Caki2 (cell line): Measurements from ENCODE around the gene SNX8. TPM values are rescaled to one million over a fixed set of nuclear protein-coding genes. Genes with fewer than 3 reads are reported as not detected.
A peak's percentile ranks its signal among the peaks of the same experiment; 100 is the strongest.

Source experiments
- DNase-seq: peaks from one replicate; pipeline ENCODE4 v3.0.0-alpha.2; 2015; ENCODE audit warnings: low read depth
- in situ Hi-C: cut with HindIII; loops from 2 replicates; pipeline ENCODE4 v1.10.0; 2016; ENCODE audit warnings: low sequenced_read_pairs, low pct_unique_long_range_greater_than_20kb, mixed read lengths
- total RNA-seq: library from RNA; depleted of rRNA; stranded (reverse); fragments of >200 nt; shearing (Covaris generic); gene quantifications from 2 replicates; pipeline ENCODE4 v1.2.3, GENCODE V29; 2014; ENCODE audit warnings: low replicate concordance

SNX8 gene
- total RNA-seq, 1 experiment from 2014 or later = 98.9 TPM

- DNase-seq = no peak
- in situ Hi-C loops = no loop called here
Measured at GRCh38 chr7:2219136-2219535, 95.1 kb downstream of the SNX8 start.

- in situ Hi-C loops = no loop called here
- DNase-seq = no peak
Measured at GRCh38 chr7:2218444-2218785, 95.8 kb downstream of the SNX8 start.

DNA sequence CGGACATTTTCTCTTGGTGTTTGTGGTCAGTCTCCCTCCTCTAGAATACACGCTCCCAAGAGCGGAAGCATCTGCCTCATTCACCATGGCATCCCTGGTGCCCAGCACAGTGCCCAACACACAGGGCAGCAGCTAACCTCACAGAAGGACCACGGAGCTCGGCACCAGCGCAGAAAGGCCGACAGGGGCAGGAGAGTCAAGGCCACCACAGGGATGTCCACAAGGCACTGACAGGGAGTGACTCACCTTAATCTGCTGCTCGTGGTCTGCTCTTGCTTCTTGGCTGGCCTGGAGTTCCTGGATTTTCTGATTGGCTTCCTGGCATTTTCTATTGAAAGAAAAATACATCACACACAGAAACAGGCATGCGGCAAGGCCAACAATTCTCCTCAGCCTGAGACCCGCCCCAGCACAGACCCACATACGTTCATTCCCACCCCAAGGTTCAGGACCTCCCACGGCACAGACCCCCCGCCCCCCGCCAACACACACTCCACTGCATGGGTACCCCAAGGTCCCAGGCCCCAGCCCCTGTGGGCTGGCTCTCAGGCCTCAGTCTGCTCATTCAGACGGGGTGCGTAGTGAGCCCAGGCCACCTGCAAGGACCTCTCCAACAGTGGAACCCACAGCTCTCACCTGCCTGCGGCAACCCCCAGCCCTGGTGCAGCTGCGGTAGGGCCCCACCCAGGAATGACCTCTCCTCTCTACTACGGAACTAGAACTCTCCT, 96.4 kb downstream of the SNX8 start:
- in situ Hi-C loops = no loop called here
- no peak for DNase-seq

GRCh38 chr7:2217206-2217605, 97.0 kb downstream of the SNX8 start:
- in situ Hi-C loops = no loop called here
- DNase-seq = no peak

DNA sequence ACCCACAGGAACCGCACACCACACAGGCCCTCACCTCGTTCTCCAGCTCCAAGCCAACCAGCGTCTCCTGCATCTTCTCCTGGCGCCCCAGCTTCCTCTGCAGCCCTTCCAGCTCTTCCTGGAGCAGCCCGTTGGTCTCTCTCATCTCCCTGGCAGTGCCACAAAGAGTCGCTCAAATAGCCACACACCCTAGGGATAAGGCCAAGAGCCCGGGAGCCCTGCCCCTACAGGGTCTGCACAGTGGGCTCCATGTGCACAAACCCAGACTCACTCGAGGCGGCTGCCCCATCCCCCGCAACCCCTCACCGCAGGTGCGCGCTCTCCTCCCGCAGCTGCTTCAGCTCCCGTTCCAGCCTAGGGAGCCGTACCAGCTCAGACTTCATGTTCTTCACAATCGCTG, 98.4 kb downstream of the SNX8 start:
- in situ Hi-C loops = no loop called here
- DNase-seq = no peak

GRCh38 chr7:2214636-2215035, 99.6 kb downstream of the SNX8 start:
- in situ Hi-C loops = no loop called here
- no peak for DNase-seq

- in situ Hi-C loops = no loop called here
- DNase-seq = no peak
Measured at GRCh38 chr7:2213551-2214215, 100.6 kb downstream of the SNX8 start.

GRCh38 chr7:2212906-2213305, 101.3 kb downstream of the SNX8 start:
- in situ Hi-C loops = no loop called here

GRCh38 chr7:2211926-2212325, 102.3 kb downstream of the SNX8 start:
- in situ Hi-C loops = no loop called here
- DNase-seq = no peak

More at GRCh38 chr7:2212906-2213305, 101.3 kb downstream of the SNX8 start:
- no peak for DNase-seq

DNA sequence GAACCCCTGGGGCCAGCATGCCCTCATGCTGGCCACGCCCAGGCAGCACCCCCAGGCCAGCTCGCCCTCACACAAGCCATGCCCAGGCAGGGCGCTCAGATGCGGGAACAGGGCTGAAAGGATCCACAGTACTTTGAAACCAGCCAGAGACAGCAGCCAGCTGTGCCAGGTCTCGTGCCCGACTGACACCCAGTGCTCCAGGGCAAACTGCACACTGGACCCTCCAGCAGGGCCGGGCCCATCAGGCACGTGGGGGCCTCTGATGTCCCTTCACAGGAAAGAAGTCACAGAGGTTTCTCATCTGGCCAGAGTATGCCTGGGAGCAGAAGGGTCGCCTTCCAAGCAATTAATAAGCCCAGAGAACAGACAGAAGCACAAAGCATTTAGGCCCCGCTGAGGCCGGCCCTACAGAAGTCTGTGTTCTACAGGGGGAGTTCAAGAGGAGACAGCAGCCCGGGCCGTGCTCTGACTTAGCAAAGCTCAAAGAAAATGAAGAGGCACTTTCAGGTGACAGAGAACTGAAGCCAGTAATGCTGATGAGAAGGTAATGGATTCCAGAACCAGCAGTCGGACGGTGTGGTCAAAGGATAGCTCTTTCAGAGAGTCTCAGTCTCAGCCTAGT, 102.9 kb downstream of the SNX8 start:
- in situ Hi-C loops = no loop called here
- DNase-seq = no peak

DNA sequence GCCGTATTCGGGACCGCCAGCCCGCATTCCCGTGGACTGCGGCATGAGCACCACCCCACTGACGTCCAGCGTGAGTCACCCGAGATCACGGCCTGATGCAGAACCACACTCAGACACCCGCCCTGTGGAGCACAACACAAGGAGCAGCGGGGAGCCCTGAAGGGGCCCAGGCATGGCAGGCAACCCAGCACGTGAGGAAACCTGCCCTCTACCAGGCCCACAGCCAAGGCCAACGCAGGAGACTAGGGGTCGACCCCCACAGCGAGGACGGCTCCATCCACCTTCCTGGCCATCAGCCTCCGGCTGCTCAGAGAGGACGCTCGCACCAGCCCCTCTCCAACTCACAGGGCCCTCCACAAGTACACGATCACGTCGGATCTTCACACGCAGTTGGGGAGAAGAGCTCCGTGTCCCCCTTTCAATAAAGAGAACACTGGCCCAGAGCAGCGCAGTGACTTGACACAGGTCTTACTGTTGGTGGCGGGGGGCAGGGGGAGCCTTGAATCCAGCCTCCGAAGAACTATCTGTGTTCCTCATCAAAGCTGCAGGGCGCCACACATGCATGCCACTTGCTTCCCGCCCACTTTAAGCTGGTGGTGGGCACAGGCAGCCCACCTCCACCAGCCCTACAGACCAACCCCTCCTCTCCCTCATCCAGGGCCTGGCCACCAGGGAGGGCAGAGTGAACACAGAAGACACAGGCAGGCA, 103.5 kb downstream of the SNX8 start:
- no peak for DNase-seq

GRCh38 chr7:2209961-2210323, 104.3 kb downstream of the SNX8 start:
- no peak for DNase-seq
- in situ Hi-C loops = no loop called here

More for the DNA sequence above, 103.5 kb downstream of the SNX8 start:
- in situ Hi-C loops = no loop called here

GRCh38 chr7:2209146-2209960, 104.9 kb downstream of the SNX8 start:
- in situ Hi-C loops = no loop called here

DNA sequence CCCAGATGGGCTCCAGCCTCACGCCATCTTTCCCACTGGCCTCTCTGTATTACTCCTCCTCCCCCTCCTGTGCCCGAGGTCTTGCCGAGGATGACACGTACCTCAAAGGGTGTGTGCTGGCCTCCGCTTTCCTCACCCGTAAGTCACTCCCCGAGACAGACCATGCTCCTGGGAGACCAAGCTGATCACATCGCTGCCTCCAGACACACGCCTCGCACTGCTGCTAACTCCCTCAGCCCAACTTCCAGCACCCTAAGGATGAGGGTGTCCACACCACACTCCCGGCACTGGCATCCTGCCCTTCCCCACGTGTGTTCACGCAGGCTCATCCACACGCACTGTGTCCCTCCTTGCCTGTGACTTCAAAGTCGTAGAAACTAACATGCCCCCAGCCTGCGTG, 105.5 kb downstream of the SNX8 start:
- no peak for DNase-seq
- in situ Hi-C loops = no loop called here

More at GRCh38 chr7:2209146-2209960, 104.9 kb downstream of the SNX8 start:
- peak; percentile 39 for DNase-seq

DNA sequence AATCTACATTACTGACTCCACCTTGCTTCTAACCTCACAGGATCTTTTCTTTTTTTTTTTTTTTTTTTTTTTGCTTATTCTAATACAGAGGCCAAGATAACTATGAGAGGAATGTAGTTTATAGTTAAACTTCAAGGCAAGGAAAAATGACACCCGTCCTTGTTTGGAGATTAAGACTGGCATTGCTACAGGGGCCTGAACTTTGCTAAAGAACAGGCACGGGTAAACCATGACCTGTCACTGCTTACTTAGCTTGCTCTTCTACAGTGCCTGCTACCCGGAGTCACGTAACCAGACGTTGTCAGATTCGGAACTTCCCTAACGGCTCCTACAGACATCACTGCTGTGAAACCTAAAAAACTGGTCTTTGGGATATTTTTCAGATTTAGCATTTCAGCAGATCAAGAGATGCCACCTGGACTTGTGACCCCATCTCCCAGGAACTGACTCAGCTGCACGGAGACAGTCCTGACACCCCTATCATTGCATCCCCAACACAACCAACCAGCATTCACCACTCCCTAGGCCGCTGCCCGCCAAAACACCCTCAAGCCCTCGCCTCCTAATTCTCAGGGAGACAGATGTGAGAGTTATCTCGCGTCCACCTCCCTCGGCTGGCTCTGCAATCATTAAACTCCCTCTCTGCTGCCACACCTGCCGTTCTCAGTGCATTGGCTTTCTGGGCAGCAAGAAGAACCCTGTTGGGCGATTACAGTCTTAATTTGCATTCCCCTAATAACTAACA, 109.0 kb downstream of the SNX8 start:
- in situ Hi-C loops = no loop called here
- DNase-seq = no peak

DNA sequence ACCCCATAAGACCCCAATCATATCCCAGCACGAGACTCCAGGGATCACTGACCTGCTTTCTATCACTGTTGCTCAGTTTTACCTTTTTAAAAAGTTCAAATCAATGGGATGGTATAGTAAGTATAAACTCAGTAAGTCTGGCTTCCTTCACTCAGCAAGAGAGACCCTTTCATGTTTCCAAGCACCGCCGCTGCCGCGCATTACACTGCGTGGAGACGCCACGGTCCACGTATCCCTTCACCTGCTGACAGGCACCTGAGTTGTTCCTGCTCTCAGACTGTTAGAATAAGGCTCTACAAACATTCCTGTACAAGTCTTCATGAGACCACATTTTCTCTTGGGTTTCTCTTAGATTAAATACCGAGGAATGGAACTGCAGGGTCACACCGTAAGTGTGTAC, 109.8 kb downstream of the SNX8 start:
- DNase-seq = no peak
- in situ Hi-C loops = no loop called here

DNA sequence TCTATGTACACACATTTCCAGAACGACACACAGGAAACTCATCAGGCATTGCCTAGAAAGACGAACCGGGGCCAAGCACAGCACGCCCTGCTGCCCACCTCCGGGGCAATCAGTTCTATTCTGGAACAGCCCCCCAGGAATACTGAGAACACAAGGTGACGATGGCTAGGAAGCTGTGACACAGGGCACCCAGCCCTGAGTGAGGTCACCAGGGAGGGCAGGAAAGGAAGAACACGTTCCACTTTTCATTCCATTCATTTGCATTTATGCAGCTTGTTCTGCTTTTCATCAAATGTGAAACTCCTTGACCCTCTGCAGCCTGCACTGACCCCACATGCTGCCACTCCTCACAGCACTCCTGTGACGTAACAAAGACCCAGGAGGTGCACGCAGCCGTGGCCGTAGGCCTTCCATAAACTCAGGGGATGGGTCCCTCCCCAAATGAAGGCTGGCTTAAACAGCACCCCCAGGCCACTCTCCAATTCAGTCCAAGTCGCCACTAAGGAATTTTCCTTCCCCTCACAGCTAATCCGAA, 110.4 kb downstream of the SNX8 start:
- no peak for DNase-seq
- in situ Hi-C loops = no loop called here
